Activated gamma-delta T cell treated with anti-CD3 and anti-CD28 coated beads, Interleukin-2, amount 50 U/mL, for 16 hours (primary cell): ENCODE data around the gene MUC6.

Experiments used
- DNase-seq: peaks from one replicate; pipeline ENCODE4 v3.0.0-alpha.2; 2020; ENCODE audit warnings: low read depth

The MUC6 gene

DNA sequence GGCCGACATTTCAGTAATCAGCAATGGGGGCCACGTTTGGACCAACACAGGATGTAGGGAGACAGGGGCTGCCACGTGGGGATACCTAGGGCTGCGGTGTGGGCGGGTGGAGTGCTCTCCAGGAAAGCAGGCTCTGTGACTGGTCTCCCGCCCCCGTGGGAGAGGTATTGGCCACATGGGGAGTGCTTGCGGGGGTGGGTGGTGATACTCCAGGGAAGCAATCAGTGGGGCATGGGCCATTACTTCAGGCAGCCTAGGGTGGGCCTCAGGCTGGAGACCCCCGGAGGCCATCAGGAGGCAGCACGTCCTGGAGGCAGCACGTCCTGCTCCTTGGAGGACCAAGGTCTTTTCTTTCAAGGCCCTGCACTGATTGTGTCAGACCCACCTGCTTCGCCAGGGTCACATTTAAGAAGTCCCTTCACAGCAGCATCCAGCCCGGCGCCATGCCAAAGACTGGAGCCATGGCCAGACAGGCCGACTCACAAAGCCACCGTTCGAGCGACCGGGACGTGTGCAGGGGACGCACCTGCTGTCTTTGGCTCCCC, 35.1 kb upstream of the MUC6 start:
- DNase-seq: no peak

DNA sequence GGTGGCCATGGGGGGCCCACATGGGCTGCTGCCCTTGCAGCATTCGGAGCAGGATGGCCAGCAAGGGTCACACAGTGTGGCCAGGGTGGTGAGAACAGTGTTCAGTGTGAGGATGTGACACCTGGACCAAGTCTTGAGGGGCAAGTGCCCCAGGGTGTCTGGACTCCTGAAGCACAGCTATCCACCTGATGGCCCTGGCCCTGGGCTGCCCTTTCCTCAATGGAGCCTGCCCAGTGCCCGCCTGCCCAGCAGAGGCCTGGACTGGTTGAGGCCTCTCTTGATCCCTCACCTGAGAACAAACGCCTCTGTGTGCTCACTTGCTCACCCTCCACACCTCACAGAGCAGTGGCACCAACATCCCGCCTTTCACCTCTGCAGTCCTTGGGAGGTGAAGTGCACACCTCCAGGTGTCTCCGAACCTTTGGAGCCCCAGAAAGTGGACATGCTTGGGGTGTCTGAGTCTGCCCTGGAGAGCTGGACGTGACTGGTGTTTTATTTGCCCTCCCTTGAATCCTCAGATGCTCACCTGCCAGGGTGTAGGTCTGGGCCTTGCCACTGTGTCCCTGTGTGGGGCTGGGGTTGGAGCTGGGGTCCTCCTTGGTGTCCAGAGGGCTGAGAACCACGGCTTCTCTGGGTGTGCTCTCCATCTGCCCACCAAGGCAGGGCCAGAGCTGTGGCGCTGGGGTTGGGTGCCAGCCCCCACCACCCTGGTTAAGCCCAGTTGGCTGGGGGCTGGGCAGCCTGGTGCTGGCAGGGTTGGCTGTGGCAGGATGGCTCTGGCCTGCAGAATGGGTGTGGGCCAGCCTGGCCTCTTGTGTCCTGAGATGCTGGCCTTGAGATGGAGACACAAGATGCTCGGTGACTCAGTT, 34.3 kb upstream of the MUC6 start:
- no peak for DNase-seq

DNA sequence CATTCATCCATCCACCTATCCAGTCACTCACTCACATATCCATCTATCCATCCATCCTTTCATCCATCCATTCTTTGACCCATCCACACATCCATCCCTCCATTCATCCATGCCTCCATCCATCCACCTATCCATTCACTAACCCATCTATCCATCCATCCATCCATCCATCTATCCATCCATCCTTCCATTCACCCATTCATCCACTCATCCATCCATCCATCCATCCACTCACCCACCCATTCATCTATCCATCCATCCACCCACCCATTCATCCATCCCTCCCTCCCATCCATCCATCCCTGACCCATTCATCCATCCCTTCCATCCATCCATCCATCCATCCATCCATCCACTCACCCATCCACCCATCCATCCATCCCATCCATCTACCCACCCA, 33.2 kb upstream of the MUC6 start:
- no peak for DNase-seq

DNA sequence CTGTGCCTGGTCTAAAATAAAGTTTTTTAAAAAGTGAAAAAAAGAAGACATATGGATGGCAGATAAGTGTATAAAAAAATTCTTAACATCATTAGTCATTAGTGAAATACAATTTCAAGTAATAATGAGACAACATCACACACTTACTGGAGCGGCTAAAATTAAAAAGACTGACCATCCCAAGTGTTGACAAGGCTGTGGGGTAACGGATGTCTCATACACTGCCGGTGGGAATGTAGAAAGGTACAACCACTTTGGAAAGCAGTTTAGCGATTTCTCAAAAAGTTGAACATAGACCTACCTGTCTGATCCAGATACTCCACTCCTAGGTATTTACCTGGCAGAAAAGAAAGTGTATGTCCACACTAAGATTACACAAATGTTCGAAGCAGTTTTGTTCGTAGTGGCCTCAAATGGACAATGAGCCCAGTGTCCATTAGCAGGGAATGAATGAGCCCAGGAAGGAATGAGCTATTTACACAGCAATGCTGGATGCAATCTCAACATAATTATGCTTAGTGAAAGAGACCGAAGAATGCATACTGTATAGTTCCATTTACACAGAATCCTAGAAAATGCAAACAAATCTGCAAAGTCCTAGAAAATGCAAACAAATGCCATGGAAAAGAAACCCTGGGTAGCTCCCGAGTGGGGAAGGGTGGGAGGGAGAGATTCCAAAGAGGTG, 31.4 kb upstream of the MUC6 start:
- DNase-seq: no peak

DNA sequence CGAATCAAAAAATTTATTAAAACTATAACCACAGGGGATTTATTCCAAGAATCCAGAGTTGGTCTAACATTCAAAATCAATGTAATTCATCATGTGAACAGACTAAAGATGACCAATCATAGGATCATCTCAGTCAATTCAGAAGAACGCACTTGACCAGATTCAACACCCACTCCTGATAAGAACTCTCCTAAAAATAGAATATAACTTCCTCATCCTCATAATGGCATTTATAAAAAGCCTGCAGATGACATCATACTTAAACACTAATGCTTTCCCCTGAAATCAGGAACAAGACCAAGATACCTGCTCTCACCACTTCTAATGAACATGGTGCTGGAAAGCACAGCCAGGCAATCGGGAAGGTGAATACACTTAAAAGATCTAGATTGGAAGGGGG, 27.6 kb upstream of the MUC6 start:
- no peak for DNase-seq

DNA sequence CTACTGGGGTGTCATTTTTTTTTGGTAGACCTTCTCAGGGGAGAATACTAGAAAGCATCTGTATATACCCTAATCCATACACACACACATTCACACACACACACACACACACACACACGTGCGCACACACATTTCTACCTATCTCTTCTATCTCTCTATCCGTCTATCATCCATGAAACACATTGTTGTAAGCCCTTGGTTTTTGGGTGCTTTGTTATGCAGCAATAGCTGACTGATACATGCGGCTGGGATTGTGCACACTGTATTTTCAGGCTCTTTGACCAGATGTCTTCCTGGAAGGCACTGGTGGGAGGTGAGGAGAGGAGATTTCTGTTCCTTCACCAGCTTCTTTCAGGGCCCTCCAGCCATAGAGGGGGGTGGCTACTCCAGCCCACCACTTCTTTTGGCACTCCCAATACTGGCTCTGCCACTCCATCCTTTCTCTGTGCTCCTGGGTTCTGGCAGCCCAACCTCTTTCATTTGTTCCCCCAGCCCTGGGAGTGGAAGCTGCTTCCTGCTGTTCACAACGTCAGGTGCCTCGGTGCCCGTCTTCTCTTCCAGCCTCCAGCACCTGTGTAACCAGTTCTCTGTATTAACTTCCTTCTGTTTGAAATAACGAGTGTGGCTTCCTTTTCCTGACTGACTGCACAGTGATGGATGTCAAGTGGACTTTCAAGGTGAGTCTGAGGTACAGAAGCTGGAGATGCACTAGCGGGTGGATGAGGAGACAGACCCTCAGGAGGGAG, 25.7 kb upstream of the MUC6 start:
- DNase-seq: no peak

DNA sequence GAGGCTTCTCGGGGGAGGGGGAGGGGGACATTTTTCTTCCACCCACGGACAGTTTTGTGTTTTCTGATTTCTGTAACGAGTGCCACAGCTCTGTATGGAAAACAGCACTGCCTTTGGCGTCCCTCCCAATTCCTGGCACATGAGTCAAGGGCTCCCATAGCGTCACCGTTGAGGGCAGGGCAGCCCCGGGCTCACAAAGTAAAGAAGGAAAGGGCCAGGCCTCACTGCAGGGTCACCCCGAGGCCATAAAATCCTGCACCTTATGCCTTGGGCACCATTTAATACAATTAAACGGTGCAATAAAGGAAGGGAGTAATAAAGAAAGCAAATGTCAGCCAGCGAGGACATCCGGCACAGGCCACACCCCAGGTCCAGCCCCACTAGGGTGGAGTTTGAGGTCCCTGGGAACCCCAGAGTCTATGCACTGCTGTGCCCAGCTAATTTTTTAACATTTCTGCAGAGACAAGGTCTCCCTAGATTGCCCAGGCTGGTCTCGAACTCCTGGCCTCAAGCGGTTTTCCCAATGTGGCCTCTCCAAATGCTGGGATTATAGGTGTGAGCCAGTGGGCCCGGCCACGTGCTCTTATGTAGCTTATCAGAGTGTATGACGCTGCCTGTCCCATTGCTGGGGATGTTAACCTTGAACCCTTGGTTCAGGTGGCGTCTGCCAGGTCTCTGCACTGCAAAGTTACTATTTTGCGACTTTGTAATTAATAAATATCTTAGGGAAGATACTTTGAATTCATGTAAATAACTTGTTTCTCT, 24.5 kb upstream of the MUC6 start:
- no peak for DNase-seq

DNA sequence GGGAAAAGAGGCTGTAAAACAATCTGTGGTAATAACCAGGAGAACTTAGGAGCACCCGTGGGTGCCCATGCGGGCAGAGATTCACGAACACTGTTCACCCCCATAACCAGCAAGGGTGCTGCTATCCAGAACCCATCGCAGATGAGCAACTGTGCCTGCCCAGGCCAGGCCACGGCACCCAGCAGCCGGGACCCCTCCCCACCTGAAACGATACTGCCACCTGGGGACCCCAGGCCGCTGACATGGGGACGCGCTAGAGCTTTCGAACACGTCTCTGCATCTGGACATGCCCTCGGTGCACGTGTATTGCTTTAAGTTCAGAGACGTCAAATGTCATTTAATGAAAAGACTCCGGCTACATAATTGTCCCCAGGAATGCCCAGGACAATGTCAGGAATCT, 23.9 kb upstream of the MUC6 start:
- no peak for DNase-seq

DNA sequence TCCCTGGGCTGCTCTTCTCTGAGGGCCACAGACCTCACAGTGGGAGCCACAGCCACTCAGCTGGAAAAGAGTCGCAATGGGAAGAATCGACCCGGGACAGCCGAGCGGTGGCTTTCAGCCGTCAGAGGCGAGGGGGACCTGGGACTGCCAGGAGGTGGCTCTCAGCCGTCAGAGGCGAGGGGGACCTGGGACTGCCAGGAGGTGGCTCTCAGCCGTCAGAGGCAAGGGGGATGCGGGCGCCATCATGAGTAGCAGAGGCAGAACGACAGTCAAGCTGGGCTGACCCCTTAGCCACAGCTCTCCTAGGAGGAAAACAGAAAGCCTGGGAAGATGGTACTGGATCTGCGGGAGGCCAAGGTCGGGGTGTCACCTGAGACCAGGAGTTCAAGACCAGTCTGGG, 23.2 kb upstream of the MUC6 start:
- DNase-seq: no peak

DNA sequence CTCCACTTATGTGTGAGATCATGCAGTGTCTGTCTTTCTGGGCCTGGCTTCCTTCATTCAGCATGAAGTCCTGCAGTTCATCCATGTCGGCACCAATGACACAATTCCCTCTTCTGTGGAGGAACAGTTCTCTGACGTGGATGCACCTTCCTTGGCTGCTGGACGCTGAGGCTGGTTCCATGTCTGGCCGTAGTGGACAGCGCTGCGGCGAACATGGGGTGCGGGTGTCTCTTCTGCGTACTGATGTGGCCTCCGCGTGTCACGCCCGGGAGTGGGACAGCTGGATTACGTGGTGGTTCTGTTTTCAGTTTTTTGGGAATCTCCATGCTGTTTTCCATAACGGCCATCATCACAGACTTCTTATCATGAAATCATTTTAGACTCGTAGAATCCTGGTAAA, 21.3 kb upstream of the MUC6 start:
- DNase-seq: no peak

DNA sequence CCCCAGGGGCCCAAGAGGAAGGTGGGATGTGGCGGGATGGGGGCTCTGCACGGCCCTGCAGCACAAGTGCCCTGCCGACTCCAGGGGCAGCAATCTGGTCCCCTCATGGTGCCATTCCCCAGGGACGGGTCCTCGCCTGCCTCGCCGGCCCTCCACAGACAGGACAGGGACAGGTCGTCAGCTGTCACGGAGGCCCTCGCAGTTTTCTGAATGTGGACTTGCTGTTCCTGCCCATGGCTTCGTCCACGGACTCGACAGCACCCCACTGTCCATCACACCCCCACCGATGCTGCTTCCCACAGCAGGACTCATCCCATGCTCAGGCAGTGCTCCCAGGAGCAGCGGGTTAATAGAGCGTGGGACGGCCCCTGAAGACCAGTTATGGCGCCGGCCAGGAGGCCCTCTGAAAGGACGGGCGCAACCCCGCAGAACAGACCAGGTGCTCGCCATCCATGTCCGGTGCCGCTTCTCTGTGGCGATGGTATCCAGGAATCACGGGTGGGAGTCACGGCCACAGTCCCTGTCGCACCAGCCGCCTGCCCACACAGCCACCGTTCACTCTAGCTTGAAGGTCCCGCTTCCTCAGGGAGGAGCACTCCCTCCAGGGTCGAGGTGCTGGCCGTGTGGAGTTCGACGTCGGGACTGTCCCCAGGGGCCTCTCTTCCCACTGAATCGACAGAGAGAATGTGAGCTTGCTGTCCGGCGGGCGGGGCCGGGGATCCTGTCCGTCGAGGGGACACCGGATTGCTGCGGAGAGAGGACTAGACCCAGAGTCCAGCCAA, 19.7 kb upstream of the MUC6 start:
- no peak for DNase-seq

DNA sequence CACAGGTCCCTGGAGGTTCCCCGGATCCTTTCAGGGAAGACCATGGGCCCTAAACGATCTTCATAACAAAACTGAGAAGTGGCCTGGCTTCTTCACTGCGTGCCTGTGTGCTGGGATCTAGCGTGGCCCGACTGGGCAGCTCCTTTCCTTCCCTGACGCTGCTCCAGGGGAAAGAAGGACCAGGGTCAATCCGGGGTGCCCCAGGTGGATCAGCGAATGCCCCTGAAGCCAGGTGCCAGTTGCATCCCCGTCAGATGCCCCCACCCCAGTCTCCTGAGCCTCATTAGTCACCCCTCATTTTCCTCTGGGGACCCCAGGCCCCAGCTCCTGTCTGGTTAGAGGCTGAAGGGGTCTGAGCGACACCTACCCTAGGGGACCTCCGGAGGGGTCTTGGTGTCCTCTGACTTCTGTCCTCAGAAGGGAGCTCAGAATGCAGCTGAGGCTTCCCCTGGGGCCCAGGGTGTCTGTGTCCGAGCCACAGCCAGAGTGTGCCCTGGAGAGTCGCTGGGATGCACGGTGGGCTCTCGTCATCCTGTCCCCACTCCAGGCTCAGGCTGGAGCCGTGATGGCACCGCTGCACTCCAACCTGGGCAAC, 18.7 kb upstream of the MUC6 start:
- DNase-seq: no peak

DNA sequence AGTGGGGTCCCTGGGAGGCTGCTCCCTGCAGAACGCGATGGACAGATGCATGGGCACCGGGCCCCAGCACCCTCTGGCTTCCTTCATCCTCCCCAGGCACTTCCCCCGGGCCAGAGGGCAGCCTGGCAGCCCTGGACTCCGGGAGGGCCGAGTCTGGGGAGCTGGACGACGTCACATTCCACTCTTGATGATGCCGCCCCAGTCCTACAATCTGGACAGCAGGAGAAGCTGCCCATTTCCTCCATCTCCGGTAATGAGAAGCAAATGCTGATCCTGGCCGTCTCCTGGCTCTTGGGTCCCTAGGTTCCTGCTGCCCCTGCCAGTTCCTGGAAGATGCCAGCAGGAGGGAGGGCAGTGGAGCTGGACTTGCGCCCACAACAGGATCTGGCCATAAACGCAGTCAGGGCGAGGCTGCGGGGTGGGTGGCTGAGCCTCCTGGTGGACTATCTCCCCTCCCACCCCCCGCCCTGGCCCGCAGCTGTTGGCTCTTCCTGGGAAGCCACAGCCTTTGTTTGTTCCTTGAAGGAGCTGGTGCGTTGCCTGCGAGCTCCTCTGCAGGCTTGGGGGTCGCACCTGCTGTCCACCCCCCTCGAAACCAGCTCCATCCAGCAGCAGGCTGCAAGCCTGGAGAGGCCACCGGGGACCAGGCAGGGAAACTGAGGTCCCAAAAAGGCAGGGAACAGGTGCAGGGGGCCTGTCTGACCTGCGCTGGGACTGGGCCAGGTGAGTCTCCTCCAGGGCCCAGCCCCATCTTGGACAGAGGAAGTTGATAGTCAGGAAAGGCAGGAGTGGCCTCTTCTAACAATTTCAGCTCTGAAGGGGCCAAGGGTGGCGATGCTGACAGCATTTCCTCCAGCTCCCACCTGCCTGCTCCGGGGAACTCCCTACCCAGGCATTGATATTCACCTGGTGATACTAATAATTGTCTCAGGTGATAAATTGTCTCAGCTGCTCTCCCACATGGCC, 17.9 kb upstream of the MUC6 start:
- no peak for DNase-seq

DNA sequence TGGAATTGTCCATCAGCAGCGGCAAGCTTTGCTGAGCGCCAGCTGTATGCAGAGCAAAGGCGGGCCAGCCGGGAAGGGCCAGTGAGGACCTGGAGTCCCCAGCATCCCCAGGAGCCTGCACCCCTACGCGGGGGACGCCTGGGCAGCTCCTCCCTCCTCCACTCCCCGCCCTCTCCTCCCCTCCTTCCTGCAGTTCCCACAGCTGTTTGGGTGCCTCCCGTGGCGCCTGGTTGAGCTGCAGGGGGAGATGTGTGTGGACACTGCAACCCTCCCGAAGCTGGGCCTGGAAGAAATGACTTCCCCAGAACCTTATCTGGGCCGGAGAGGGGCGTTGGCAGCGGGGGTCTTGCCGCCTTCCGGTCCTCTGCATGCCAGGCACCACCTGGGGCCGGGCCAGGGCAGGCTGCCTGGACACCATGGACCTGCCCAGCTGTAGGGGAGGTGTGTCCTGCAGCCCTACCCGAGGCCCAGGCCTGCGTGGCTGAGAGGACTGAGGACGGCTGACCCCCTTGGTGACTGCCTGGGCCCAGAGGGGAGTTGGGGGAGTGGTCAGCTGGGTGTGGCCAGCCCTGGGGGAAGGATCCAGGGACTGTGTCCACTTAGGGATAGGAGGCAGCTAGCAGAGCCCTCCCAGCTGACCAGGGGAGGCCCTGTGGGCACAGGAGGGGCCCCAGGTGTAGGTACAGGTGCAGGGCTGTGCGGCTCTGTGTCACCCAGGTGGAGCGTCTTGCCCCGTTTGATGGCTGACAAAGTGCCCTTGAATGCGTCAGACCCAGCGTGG, 16.8 kb upstream of the MUC6 start:
- DNase-seq: no peak

DNA sequence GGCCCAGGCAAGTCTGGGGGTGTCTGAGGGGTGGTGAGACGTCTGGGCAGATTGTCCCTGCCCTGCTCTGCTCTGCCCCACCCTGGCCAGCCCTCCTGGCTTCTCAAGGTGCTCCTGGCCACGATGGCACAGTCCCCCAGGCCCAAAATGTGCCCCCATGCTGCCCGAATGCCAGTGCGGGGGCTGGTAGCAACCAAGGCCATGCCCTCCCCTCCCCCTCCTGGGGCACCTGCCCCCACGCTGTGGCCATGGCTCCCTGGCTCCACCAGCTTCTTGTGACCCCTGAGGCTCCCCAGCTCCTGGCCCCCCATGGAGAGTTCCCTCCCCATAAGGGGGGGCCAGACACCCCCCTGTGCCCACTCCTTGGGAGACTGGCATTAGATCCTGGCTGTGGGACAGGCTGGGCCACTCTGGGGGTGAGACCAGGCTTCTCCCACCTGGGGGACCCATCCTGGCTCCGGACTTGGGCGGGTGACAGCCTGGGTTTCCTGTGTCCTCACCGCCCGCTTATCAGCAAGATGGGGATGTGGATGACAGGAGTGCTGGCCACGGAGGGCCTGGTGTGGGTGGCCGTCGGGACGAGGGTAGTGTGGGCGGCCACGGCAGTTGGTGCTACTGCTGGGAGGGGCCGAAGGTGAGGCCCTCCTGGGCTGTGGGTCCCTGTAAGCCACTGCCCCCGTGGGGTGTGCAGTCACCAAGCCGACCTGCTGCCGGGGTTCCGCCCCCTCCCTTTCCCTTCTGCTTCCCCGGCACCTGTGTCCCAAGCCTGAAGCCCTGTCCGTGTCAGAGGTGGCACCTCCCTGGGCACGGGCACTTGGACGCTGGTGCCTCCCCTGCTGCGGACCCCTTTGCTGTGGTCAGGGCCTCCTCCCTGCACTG, 15.9 kb upstream of the MUC6 start:
- DNase-seq: no peak

DNA sequence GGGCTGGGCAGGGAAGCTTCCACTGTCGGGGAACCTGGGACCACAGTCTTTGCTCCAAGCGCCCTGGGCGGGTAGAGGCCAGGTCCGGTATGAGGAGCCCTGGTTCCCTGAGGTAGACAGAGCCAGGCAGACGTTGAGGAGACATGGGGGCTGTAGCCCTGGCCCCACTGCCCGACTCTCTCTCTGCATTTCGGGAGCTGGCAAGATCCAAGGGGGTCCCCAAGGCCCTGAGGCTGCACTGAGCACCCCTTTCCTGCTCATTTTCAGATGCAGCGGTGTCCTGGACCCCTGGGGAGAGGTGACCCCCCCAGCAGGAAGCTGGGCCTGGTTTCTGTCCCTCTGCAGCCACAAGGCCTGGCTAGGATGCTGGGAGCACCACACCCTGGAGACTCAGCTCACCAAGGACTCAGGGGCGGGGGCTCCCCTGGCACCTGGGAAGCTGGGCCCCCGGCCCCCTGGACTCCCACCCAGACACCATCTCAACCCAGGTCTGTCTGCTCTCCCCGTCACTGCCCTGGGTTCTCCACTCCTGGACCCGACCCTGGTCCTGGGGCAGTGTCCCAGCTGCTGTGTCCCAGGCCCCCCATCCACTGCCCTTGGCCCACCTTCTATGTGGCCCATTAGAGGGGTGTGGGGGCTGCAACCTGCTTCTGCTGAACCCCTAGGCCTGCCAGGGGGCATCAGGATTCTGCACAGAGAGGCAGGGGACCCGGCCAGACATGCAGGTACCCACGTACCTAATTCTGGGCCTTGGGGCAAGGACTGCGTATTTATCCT, 15.0 kb upstream of the MUC6 start:
- DNase-seq: no peak
